Esophagus squamous epithelium (tissue), 4 donors: ENCODE measurements around the gene PRICKLE3.
A peak's percentile ranks its signal among the peaks of the same experiment; 100 is the strongest.

ENCODE experiments used
- CTCF ChIP-seq, 6 experiments: fragments of 450-650 bp in 4 of 6; fragments of 200-600 bp in 2 of 6; sonication (generic) in 2 of 6; IDR thresholded peaks; one replicate each; pipeline ENCODE4 v1.5.1; 2016 to 2019; ENCODE audit warnings: antibody characterized with exemption in 6 of 6, mild to moderate bottlenecking in 4 of 6, moderate library complexity in 4 of 6
- POLR2A ChIP-seq, 4 donors: fragments of 450-650 bp; IDR thresholded peaks; one replicate each; pipeline ENCODE4 v1.6.1; 2017; ENCODE audit warnings: antibody characterized with exemption in 4 of 4, mild to moderate bottlenecking in 4 of 4, moderate library complexity in 3 of 4

- no peak for TF ChIP-seq POLR2A (IDR thresholded peaks at IDR 0.05)
- TF ChIP-seq CTCF (IDR thresholded peaks at IDR 0.05) = peak in 2 of 6 experiments; percentile 8 to 23
Observed at GRCh38 chrX:49230500-49231232, 44.5 kb upstream of the PRICKLE3 start.
